Kidney epithelial cell (primary cell): ENCODE measurements around the gene ARF4. TPM values are rescaled to one million over a fixed set of nuclear protein-coding genes. Genes with fewer than 3 reads are reported as not detected.

Experiments
- DNase-seq: peaks from one replicate; pipeline ENCODE4 v3.0.0-alpha.2; 2010; ENCODE audit warnings: low read depth
- H3K27me3 ChIP-seq: 2 replicates; pipeline ENCODE4 v1.6.0; 2011; ENCODE audit warnings: low read length; ENCODE audit not compliant: control insufficient read depth, insufficient read depth
- H3K36me3 ChIP-seq: 2 replicates; pipeline ENCODE4 v1.5.1; 2011; ENCODE audit warnings: low read length; ENCODE audit not compliant: control insufficient read depth, insufficient read depth
- H3K4me3 ChIP-seq: 2 replicates; pipeline ENCODE4 v1.5.1; 2011; ENCODE audit warnings: low read depth, mild to moderate bottlenecking, control low read depth, low read length
- total RNA-seq: library from RNA; depleted of rRNA; stranded (reverse); fragments of >200 nt; gene quantifications from 2 replicates; pipeline ENCODE4 v1.2.3, GENCODE V29; 2015
- TF ChIP-seq, protein P1 (sequence below): IDR thresholded peaks from 2 replicates; pipeline ENCODE4 v1.5.1; 2011; ENCODE audit warnings: mild to moderate bottlenecking, moderate library complexity, low read length, control low read depth, inconsistent platforms; ENCODE audit not compliant: insufficient read depth, poor library complexity, severe bottlenecking

ARF4 gene
- total RNA-seq, 1 donor from 2014 or later, result 208 TPM

DNA sequence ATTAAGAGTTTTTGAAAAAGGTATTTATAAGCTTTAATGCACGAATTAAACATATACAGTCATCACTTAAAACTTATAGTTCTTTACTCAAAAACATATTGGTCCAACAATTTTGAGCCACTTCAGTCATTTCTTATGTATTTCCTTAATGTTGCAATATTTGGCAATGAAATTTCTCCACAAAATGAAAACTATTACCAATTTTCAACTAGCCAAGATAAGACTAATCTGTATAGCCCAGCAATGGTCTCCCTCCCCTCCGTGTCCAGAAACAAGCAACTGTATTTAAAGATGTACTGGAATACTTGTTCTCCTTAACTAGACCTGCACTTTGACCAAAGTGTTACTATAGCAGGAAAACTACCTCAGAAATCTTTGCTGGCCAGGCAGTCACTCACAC lies 9.2 kb downstream of the ARF4 start:
- TF ChIP-seq, protein P1, sequence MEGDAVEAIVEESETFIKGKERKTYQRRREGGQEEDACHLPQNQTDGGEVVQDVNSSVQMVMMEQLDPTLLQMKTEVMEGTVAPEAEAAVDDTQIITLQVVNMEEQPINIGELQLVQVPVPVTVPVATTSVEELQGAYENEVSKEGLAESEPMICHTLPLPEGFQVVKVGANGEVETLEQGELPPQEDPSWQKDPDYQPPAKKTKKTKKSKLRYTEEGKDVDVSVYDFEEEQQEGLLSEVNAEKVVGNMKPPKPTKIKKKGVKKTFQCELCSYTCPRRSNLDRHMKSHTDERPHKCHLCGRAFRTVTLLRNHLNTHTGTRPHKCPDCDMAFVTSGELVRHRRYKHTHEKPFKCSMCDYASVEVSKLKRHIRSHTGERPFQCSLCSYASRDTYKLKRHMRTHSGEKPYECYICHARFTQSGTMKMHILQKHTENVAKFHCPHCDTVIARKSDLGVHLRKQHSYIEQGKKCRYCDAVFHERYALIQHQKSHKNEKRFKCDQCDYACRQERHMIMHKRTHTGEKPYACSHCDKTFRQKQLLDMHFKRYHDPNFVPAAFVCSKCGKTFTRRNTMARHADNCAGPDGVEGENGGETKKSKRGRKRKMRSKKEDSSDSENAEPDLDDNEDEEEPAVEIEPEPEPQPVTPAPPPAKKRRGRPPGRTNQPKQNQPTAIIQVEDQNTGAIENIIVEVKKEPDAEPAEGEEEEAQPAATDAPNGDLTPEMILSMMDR, result no peak
- no peak overlapping the region for H3K4me3 ChIP-seq
- no peak for DNase-seq
- H3K36me3 ChIP-seq, result no peaks in the 10 kb centered on the region
- no peaks in the 10 kb centered on the region for H3K27me3 ChIP-seq

DNA sequence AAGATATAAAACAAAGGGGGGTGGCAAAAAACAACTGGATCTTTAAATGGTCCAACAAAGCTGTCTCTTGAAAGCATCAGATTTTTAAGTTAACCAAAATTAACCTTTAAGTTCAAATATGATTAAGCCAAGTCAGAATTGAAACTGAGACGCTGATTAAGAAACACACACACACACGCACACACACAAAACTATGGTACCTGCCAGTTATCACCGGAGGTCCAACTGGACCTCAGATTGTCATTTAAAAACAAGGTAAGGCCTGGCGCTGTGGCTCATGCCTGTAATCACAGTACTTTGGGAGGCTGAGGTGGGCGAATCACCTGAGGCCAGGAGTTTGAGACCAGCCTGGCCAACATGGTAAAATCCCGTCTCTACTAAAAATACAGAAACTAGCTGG lies 10.4 kb downstream of the ARF4 start:
- no peak for DNase-seq
- no peak overlapping the region for H3K4me3 ChIP-seq
- TF ChIP-seq, protein P1, result no peak
- no peaks in the 10 kb centered on the region for H3K27me3 ChIP-seq
- H3K36me3 ChIP-seq, result no peaks in the 10 kb centered on the region

- TF ChIP-seq, protein P1, result no peak
- Histone ChIP-seq H3K27me3 (no peaks in the 10 kb centered on the region), H3K36me3 (no peaks in the 10 kb centered on the region), H3K4me3 (no peak overlapping the region)
- no peak for DNase-seq
Measured at GRCh38 chr3:57583544-57583943, 13.6 kb downstream of the ARF4 start.

GRCh38 chr3:57582474-57583168 lies 14.5 kb downstream of the ARF4 start:
- DNase-seq, result no peak
- Histone ChIP-seq H3K36me3 (no peaks in the 10 kb centered on the region), H3K4me3 (no peak overlapping the region), H3K27me3 (no peaks in the 10 kb centered on the region)
- TF ChIP-seq, protein P1, result no peak

- DNase-seq, result no peak
- Histone ChIP-seq H3K27me3 (no peaks in the 10 kb centered on the region), H3K36me3 (no peaks in the 10 kb centered on the region), H3K4me3 (no peak overlapping the region)
- TF ChIP-seq, protein P1, result no peak
Measured at GRCh38 chr3:57577801-57578200, 19.3 kb downstream of the ARF4 start.
